Measurements from ENCODE around the gene MCAM.

Gene MCAM

GRCh38 chr11:119345685-119346084 is 28.8 kb upstream of the MCAM start:
- no peak for DNase-seq (ENCODE audit: low read depth)

DNA sequence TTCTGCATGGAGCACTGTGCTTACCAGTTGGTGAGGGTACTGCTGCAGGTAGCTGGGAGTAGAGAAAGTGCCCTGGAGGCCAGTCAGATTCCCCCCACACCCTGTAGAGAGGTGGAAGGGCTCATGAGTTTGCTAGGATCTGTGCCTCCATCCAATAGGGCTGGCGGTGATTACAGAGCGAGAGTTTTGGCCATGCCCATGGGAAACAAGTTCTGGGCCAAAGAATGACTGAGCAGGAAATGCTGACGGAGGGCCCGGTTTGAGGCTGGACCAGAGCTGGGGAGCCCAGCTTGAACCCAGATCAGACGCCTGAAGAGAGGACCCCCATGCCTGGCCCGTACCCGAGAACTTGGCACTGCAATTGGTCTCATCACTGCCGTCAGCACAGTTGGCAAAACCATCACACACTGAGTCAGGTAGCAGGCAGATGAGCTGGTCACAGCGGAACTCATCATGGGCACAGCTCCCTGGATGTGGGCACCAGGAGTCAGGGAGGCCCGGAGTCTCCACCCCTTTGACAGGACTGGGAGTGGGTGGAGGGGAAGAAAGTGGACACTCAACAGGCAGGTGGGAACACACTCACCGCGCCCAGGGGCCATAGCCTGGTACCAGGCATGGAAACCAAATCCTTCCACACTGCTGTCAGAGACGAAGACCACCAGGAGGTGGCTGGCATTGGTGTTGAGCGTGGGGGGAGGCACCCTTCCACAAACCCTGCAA is 27.5 kb upstream of the MCAM start:
- DNase-seq (ENCODE audit: low read depth) = no peak

- no peak for DNase-seq (ENCODE audit: low read depth)
These were observed 26.8 kb upstream of the MCAM start for GRCh38 chr11:119343726-119344125.

- no peak for DNase-seq (ENCODE audit: low read depth)
These were observed 25.6 kb upstream of the MCAM start for GRCh38 chr11:119342362-119343130.

GRCh38 chr11:119342023-119342300 is 25.0 kb upstream of the MCAM start:
- no peak for DNase-seq (ENCODE audit: low read depth)

DNA sequence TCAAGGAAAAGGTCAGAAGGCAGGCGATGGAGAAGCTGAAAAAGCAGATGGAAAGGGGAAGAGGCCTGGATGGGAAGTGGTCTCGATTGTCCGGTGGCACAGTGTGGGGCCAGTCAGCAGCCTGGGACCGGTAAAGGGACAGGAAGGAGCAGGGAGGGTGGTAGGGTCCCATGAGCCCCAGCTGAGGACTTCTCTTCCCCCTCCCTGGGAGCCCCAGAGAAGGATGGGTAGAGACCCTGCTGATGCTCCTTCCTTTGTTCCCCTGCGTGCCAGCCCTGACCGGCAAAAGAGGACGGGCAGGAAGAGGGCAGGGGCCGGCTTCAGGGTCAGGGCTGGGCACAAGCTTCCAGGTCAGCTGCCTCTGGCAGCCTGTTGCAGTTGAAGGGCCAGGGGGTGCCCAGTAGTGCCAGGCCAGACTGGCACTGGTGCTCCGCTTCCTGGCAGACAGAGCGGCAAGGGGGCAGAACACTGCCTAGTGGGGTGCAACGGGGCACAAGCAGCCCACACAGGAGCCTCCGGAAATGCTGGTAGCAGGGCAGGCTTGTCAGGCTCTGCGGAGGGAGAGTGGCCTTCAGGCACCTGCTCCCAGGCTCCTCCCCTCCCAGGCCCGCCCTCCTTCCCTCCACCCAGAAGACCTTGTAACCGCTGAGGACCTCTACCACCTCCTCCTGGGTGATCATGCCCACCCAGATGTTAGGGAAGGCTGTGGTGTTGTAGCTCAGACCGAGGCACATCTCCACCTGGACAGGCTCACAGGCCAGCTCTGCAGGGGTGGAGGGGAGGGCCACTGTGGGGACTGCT is 24.5 kb upstream of the MCAM start:
- DNase-seq (ENCODE audit: low read depth) = no peak

DNA sequence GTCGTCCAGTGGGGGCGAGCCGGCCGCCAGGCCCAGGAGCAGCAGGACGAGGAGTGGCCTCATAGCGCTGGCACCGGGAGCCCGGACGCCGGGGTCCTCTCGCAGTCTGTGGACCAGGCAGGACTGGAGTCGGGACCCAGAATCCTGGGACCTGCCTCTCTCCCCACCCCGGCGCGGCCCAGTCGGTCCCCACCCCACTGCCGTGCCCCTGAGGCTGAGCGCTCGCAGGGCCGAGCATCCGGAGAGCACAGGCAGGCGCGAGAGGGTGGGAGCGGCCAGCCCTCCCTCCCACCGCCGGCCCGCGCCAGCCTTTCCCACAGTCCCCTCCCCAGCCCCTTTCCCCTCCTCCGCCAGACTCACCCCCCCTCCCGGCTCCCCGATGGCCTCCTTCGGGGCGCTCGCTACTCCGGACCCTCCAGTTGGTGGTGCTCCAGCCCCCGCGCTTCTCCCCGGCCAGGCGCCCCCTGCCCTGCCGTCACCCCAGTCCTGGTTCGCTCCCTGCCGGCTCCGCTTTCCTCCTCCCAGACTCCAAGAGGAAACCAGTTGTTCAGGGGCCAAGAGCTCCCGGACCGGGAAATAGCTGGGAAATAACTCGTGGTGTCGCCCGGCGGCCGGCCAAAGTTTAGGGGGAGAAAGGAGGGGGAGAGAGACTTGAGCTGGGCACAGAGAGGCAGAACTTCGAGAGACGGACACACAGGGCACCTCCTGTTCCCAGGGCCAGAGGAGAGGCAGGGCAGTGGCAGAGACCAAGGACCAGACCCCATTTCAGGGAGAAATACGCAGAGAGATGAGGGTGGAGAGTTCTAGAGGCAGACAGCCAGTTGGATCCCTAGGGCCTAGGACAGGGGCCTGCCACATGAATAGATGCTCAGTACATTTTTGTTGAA is 23.6 kb upstream of the MCAM start, which contains the start of gene C1QTNF5:
TSS of gene C1QTNF5 (minus strand) at position 549 of the 887 bp plus-strand sequence. CDS start at position 63, 486 bp downstream.
- no peak for DNase-seq (ENCODE audit: low read depth)

- DNase-seq (ENCODE audit: low read depth) = no peak
These were observed 22.8 kb upstream of the MCAM start for GRCh38 chr11:119339589-119340334.

DNA sequence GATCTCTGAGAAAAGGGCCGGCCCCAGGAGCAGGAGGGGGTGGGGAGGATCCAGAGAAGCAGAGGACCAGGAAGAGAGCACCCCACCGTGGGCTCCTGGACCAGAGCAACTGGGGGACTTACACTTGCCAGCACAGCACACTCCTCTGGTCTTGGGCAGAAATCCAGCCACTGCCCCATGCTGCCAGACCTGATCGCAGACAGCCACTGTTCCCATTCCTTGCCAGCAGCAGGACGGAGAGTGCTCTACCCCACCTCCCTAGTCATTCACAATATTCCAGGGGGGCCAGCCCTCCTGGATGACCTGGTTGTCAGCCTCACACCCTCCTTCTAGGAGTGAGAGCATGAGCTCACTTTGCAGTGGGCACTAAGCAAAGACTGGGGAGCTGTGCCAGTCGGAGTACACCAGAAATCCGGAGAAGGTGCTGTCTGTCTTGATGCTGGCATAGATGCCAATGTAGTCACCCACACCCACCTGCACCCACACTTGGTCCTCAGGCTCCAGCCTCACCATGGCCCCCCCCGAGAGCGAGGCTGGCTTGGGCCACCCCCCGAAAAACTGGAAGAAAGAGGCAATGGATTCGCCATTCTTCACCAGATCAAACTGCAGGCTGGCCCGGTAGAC is 22.1 kb upstream of the MCAM start:
- no peak for DNase-seq (ENCODE audit: low read depth)

- no peak for DNase-seq (ENCODE audit: low read depth)
These were observed 21.5 kb upstream of the MCAM start for GRCh38 chr11:119338318-119338890.

GRCh38 chr11:119337581-119338317 is 20.8 kb upstream of the MCAM start:
- no peak for DNase-seq (ENCODE audit: low read depth)

- no peak for DNase-seq (ENCODE audit: low read depth)
These were observed 20.0 kb upstream of the MCAM start for GRCh38 chr11:119336744-119337469.

DNA sequence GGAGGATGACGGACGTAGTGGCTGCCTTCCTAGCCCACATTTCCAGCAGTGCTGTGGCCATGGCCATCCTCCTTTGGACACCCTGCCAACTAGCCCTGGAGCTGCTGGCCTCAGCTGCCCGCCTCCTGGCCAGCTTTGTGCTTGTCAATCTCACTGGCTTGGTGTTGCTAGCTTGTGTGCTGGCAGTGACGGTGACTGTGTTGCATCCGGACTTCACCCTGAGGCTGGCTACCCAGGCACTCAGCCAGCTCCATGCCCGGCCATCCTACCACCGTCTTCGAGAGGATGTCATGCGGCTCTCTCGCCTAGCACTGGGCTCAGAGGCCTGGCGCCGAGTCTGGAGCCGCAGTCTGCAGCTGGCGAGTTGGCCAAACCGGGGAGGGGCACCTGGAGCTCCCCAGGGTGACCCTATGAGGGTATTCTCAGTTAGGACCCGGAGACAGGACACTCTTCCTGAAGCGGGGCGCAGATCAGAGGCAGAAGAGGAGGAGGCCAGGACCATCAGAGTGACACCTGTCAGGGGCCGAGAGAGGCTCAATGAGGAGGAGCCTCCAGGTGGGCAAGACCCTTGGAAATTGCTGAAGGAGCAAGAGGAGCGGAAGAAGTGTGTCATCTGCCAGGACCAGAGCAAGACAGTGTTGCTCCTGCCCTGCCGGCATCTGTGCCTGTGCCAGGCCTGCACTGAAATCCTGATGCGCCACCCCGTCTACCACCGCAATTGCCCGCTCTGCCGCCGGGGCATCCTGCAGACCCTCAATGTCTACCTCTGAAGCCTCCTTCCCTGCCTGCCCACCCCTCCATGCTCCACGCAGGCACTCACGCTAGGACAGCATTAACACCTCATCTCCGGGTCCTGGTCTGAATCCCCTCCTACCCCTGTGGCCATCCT is 19.0 kb upstream of the MCAM start:
- no peak for DNase-seq (ENCODE audit: low read depth)

DNA sequence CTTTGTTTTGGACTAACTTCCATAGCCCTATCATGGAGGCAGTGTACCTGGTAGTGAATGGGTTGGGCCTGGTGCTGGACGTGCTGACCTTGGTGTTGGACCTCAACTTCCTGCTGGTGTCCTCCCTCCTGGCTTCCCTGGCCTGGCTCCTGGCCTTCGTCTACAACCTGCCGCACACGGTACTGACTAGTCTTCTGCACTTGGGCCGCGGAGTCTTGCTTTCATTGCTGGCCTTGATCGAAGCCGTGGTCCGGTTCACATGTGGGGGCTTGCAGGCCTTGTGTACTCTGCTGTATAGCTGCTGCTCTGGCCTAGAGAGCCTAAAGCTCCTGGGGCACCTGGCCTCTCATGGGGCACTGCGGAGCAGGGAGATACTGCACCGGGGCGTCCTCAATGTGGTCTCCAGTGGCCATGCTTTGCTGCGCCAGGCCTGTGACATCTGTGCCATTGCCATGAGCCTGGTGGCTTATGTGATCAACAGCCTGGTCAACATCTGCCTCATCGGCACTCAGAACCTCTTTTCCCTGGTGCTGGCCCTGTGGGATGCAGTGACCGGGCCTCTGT is 18.2 kb upstream of the MCAM start:
- DNase-seq (ENCODE audit: low read depth) = no peak

- peak; percentile 91 for DNase-seq (ENCODE audit: low read depth)
These were observed 17.4 kb upstream of the MCAM start, which contains the start of gene RNF26 for GRCh38 chr11:119334174-119334930. Gene RNF26 (plus strand): TSS chr11:119334527. CDS start chr11:119335123, 596 bp downstream.

DNA sequence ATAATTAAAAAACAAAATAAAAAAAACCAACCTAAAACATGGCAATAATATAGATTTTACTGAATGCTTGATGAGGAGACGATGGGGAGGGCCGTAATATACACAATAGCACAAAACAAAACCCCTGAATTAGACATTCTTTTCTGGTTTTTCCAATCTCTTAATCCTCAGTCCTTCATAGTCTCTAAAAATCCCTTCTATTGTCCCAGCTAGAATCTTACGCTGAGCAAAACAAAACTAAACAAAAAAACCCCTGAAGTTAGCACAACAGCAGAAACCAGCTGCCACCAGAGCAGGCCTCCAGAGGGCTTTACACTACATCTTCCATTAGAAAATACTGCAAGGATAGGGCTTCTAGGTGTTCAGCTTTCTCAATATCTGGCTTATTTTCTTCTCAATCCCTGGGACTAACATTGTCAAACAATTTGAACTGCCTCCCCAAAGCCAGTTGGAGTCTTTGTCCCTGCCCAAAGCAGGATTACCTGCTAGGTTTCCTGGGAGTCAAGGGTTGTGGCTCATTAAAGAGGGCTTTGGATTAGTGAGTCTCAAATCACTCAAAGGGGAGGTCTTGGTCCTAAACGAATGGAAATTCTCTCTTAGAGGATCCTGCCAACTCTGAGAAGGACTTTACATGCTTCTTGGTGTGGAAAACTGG is 15.3 kb upstream of the MCAM start:
- DNase-seq (ENCODE audit: low read depth) = no peak
